Dermis microvascular lymphatic vessel endothelial cell (primary cell): Measurements from ENCODE around the gene EIF4A3. TPM values are rescaled to one million over a fixed set of nuclear protein-coding genes. Genes with fewer than 3 reads are reported as not detected.
"Not testable (repeated sequence)": the region's sequence is repeated elsewhere in the genome, so short reads cannot be mapped to it uniquely, and the experiment has no call there.

Experiments
- DNase-seq, 2 donors: peaks; one replicate each; pipeline versions ENCODE4 v3.0.0 to v3.0.0-alpha.2; 2010; ENCODE audit warnings: low read depth in 2 of 2
- total RNA-seq: library from RNA; depleted of rRNA; stranded (reverse); fragments of >200 nt; gene quantifications from 2 replicates; pipeline ENCODE4 v1.2.1, GENCODE V29; 2014

Gene EIF4A3
- total RNA-seq, 1 donor from 2014 or later, result 88.3 TPM

DNA sequence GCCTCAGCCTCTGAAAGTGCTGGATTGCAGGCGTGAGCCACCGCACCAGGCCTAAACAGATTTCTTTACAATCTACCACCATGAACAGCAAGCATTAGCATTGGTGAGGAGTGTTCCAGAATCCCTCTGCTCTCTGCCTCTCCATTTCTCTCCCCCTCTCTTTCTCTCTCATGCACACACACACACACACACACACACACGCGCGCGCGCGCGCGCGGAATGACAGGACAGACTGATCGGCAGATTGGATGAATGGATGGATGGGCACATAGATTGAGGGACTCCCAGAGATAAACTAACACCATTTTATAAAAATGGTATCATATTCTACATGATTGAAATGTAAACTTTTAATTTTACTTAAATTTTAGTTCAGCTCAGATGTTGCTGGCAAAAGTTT lies 26.2 kb upstream of the EIF4A3 start:
- no peak for DNase-seq

DNA sequence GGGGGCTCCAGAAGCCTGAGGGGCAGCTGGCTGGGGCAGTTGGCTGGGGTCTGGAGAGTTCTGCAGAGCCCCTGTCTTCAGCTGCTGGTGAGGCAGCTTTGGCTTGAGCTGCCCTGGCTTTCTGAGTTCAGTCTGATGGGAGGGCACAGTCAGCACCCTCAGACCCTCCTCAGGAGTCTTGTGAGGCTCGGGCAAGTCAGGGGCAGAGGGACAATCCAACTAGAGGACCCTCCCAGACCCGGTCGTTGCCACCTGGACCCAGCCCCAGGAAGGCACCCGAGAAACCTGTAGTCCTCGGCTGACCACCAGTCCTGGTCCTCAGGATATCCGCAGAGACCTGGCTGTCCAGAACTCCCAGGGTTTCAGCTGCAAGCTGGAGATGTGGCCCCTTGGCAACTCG lies 24.8 kb upstream of the EIF4A3 start:
- DNase-seq, result no peak

DNA sequence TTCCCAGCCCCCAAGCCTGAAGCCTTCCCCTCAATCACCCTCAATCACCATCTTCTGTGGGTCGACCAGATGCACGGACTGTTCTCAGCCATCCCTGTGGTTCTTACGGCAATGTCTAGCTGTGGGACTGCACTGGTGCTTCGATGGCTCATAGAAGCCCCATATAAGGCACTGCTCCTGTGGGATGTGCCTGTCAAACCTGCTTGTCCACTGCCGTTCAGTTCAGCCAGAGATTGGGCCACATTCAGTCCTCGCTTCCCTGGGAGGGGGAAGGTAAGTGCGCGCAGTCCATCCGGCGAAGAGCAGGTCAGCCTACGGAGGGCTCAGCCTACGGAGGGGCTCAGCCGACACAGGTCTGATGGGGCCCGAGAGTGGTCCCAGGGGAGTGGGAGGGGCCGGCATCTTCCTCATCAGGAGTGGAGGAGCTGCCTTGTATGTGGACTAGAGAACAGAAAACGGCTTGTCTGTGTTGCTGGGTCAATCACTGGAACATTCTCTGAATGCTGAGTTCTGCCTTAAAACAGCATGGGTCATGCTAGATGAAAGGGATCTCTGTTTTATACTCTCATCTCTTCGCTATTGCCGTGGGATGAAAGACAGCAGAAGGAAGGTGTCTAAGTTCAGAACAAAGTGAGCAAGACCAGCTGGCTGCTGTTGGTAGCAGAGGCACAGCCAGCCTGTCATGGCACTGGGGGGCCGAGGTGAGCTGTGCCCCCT lies 23.0 kb upstream of the EIF4A3 start, which contains the start of gene CARD14:
Gene CARD14 (plus strand): TSS at position 247 of the 717 bp plus-strand sequence. CDS start 11,409 bp downstream, outside the sequence.
- no peak for DNase-seq

DNA sequence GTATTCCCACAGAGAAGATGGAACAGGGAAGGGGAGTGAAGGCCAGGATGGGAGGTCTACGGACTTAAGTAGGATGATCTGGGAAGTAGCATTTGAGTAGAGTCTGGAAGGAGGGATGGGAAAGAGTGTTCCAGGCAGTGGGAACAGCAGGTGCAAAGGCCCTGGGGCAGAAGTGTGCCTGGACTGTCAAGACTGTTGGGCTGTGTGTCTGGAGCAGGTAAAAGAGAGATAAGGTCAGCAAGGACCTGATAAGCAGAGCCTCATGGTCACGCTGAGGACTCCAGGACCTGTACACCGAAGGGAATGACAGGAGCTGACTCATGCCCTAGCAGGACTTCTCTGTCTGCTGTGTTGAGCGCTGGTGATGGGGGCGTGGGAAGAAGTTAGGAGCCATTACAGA lies 22.2 kb upstream of the EIF4A3 start:
- no peak for DNase-seq

DNA sequence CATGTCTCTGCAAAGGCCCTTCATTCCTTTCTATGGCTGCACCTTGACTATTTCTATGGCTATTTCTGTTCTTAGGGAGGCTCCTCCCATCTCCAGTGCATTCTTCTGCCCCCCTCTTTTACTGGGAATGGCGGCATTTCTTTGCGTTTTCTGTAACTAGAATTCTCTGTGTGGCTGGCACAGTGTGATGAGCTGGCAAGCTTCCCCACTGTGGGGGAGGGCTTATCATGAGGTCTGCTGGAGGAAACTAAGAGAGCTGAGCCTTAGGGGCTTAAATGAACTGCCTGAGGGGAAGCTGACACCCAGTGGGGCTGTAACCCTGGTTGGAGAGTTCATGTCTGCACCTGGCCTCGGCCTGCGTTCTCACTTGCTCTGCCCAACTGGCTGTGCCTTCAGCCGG lies 21.4 kb upstream of the EIF4A3 start:
- no peak for DNase-seq

DNA sequence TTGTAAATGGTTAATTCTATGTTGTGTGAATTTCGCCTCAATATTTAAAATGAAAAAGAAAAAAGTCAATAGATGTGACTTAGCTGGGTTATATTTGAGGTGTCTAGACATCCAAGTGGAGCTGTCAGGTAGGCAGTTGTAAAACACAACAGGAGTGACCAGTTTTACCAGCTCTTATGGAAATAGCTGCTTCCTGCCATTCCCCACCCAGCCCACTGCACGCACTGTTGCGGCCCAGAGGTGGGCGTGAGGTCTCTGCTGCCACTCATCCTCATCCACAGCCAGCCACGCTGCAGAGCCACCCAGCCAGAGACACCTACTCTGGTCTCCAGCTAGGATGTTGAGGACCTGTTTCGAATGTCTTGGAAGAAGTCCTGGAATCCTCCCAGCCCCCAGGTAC lies 19.5 kb upstream of the EIF4A3 start:
- no peak for DNase-seq

DNA sequence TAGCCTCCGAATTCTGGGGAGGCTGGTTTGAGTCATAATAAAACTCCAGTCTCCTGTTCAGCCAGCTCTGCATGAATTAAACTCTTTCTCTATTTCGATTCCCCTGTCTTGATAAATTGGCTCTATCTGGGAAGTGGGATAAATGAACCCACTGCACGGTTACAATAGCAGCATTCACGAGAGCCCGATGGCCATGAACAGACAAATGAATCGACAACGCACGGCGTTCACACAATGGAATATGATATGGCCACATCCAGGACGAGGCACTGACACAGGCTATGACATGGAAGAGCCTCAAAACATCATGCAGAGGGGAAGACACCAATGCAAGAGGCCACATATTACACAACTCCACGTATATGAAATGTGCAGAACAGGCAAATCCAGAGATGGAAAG lies 17.3 kb upstream of the EIF4A3 start:
- no peak for DNase-seq

DNA sequence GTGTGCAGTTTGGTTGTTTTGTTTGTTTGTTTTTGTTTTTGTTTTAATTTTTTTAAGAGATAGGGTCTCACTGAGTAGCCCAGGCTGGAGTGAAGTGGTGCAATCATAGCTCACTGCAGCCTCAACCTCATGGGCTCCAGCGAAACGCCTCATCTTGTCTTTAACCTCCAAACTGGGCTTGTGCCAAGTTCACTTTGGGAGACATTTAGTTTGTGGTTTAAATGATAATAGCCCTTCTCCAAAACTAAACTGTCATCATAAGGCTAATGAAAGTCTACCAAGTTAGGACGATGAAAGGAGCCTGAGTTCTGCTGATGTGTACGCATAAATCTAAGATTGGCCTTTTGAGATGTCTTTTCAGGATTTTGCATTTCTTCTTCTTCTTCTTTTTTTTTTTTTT lies 16.4 kb upstream of the EIF4A3 start:
- no peak for DNase-seq

DNA sequence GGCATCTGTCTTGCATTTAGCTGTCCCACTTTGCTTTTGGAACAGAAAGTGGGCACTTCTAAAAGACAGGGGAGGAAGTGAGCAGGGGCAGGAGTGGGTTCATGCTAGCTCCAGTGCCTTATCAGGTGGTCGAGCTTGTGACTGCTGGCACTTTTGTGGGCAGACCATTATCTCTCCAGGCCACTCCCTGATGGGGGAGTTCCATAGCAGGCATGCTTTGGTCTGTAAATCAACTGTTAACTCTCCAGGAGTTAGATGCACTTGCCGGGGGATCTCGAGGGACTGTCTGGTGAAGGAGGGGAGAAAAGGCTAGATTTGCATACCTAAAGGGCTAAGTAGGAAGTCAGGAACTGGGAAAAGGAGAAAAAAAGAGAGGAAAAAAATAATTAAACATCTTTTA lies 13.6 kb upstream of the EIF4A3 start:
- DNase-seq, result no peak

DNA sequence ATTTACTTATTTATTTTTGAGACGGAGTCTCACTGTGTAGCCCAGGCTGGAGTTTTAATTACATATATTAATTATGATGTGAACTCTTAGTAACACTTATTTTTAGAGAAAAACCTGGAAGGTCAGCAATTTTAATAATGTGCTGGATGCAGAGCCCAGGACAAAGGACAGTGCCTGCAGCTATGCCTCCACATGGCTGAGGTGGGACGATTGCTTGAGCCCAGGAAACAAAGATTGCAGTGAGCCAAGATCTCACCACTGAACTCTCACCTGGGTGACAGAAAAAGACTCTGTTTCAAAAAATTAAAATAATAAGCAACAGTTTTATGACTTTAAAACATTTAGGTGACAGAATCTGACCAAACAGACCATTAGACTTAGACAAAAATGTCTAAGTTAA lies 11.9 kb upstream of the EIF4A3 start:
- no peak for DNase-seq

DNA sequence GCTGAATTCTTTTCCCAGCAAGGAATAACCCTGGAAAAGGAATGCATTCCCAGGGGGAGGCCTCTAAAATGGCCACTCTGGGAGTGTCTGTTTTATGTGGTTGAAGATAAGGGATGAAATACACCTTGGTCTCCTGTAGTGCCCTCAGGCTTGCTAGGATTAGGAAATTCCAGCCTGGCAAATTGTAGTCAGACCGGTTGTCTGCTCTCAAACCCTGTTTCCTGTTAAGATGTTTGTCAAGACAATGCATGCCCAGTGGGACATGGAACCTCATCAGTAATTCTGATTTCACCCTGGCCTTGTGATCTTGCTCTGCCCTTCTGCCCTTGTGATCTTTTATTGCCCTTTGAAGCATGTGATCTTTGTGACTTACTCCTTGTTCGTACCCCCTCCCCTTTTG lies 8.7 kb upstream of the EIF4A3 start:
- DNase-seq, result not testable (repeated sequence)

DNA sequence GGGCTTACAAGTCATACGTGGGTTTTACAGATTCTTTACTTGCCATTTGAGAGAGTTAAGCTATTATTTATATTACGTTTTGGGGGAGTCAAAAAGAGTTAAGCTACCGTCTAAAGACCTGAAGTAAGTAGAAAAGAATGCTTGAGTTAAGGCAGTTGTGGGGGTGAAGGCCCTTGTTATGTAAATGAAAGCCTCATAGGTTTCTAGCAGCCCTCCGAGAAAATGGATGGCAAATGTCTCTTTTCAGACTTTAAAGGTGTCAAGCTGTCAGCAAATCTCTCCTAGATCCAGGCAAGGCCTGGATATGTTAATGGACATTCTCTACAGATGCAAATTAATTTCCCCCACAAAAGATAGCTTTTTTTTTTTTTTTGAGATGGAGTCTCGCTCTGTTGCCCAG lies 7.2 kb upstream of the EIF4A3 start:
- DNase-seq, result no peak

DNA sequence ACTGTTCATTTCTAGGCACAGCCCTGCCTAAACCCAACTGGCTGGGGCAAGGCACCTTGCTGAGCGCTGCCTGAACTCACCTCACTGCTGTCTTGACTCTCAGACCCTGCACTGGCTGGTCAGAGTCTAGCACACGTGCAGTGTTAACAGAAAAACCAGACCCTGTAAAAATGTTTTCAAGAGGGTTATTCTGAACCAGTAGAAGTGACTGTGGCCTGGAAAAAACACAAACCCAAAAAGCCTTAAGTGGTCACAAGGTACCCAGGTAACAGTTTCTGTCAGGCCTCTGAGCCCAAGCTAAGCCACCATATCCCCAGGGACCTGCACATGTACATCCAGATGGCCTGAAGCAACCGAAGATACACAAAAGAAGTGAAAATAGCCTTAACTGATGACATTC lies 6.1 kb upstream of the EIF4A3 start:
- DNase-seq, result no peak

DNA sequence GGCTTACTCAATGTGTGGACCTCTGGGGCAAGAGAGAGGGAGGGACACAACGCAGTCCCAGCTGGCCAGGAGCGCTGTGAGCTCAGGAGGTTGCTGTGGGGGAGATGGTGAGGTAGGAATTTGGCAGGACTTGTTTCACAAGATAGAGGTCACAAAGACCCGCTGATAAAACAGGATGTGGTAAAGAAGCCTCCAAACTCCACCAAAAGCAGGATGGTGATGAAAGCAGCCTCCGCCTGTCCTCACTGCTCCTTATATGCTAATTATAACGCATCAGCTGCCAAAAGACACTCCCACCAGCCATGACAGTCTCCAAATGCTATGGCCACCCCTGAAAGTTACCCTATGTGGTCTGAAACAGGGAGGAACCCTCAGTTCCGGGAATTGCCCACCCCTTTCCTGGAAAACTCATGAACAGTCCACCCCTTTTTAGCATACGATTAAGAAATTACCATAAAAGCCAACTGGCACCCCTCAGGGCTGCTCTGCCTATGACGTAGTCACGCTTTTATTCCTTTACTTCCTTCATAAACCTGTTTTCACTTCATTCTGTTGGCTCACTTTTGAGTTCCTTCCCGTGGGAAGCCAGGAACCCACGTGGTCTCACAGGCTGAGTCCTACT lies 5.3 kb upstream of the EIF4A3 start:
- DNase-seq, result peak; percentile 36 to 60

DNA sequence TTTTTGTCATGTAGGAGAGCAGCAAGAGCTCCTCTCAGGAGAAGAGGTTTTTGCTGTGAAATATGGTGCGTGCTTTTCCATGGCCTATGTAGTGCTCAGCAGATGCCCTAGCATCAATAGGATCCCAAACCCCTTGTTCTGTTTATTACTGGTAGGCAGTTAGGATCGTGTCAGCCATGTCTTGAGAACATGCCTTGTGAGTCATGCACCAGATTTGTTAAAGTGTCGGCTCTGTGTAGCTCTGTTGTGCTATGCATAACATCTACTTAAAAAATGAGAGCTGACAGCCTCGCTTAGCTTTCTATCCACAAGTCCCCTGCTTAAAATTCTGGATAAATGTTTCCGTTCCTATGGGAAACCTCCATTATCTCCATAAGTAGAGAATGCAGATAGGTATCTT lies 4.4 kb upstream of the EIF4A3 start:
- DNase-seq, result no peak

DNA sequence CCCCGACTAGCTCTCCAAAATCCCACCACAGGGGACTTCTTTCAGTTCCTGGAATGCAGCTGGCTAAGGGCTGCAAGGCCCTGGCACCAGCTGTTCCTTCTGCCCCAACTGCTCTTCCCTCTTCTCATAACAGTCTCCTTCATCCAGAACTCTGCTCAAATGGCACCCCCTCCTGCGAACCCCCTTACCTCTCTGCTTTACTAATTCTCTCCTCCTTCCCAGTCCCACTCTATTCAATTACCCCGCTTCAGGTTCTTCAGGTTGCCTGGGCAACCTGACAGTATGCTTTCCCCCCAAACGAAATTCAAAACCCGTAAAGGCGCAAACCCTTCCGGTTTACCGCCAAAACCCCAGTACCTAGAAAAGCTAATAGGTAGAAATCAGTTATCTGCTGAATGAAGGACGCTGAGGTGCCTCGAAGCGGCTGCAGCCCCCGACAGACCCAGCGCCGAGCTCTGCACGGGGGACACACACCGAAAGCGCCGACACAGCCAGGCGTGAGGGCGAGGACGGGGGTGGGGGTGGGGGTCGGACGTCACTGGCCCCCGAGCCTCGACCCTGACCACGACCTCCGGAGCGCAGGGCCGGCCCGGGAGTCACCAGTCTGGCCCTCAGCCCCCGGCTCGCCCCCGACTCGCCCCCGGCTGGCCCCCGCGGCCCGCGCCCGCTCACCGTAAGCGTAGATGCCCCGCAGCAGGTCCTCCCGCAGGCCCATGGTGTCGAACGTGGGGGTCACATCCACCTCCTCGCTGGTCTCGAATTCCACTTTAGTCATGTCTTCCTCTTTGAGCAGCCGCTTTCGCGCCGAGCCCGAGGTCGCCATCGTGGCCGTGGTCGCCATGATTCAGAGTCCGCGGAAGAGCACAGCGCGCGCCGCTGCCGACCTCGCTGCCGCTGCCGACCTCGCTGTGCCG lies 550 bp downstream of the EIF4A3 start:
- DNase-seq, result peak in 1 of 2 donors; percentile 21

DNA sequence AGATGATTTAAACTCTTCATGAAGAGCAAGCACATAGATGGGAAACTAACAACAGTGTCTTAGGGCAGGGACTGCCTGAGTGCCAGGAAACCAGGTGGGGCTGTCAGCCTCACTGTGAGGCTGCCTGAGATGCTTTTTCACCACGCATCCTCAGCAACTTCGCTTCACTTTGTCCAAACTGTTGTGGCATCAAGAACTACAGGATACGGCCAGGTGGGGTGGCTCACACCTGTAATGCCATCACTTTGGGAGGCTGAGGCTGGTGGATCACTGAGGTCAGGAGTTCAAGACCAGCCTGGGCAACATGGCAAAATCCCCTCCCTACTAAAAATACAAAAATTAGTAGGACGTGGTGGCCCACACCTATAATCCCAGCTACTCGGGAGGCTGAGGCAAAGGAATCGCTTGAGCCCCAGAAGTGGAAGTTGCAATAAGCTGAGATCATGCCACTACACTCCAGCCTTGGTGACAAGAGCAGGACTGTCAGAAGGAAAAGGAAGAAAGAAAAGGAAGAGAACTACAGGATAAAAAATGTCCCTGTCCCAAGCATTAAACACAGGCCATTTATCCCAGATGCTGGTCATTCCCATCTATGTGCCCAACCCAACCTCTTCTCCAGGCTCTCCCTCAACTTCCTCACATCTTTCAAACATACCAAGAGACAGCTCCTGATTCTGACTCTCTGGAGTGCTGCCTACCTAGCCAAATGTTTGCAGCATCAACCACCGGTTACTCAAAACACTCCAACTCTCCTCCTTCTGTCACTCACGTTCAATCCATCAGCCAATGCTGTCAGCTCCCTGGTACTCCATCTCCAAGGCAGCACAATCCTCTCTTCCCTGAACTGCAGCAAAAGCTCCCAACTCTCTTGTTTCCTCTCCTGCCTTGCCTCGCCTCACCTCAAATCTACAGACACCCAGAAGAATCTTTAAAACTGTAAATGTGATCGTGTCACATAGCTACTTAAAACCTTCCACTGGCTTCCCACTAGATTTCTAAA lies 1.6 kb downstream of the EIF4A3 start:
- no peak for DNase-seq

DNA sequence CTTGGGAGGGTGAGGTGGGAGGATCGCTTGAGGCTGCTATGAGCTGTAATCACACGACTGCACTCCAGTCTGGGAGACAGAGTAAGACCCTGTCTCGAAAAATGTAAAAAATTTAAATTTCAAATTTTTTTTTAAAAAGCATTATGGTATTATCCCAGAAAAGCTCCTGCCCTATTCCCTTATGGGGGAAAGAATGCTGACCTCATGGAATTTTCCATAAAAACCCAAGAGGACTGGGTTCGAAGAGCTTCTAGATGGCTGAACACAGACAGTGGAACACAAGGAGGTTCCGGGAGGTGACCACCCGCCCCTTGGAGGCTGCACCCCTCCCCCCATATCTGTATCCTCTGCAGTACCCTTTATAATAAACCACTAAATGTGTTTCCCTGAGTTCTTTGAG lies 4.0 kb downstream of the EIF4A3 start:
- no peak for DNase-seq

DNA sequence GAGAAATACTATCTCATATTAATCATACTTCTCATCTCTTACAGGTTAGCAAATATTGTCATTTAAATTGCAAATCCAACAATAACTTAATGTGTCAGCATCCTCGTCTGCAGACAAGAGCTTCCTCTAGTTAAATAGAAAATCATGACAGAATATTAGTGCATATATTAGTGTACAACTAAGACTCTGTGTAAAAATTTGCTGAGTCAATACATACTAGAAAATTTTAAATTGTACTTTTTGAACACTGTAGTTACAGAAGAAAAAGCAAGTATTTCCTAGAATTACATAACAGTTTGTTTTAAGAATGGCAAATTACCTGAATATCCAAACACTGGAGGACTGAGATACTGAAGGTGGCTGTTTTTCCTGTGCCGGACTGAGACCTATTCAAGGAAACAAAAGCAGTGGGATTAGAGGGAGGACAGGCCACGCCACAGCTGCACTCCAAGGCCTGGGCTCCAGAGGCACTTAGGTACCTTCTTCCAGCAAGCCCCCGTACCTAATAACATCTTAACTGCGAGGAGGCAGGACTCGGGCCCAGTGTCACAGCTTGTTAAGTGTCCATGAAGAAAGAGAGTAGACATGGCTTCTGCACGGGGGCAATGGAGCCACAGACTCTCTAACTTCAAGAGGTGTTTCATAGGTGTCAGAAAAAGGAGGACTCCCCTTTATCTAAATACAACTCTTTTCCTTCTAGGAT lies 5.3 kb downstream of the EIF4A3 start:
- DNase-seq, result no peak

DNA sequence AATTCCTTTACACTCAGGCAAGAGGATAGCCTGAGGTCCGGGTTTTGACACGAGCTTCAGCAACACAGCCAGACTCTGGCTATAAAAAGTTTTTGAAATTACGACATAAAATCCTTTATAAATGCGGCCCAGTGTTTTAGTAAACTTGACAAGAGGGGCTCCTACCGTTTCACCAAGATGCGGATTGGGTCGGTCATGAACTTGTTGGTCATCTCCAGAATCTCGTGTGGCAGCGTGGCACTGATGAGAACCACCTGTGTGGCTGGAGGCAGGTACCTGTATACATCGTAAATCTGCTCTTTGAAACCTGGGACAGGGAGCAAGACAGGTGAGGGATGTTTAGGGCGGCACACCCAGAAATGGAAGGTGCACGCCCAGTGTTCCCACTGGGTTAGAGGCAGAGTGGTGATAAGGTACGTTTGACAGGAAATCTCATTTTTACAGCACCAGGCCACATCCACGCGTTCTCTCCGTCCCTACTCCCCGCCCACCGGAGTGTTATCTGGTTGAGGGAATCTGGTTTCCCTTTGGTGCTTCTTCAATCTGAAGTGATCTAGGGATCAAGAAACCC lies 8.0 kb downstream of the EIF4A3 start:
- no peak for DNase-seq
